ENCODE data around the gene ADRA2A. TPM values are rescaled to one million over a fixed set of nuclear protein-coding genes. Genes with fewer than 3 reads are reported as not detected.

Gene ADRA2A
- total RNA-seq, 1 donor from 2014 or later = 4.3 TPM

- DNase-seq = no peak
These were observed 6.6 kb downstream of the ADRA2A start for GRCh38 chr10:111083222-111084095.

GRCh38 chr10:111084366-111085255, 7.8 kb downstream of the ADRA2A start:
- no peak for DNase-seq

GRCh38 chr10:111085690-111086353, 9.0 kb downstream of the ADRA2A start:
- no peak for DNase-seq

GRCh38 chr10:111086574-111086973, 9.7 kb downstream of the ADRA2A start:
- no peak for DNase-seq

GRCh38 chr10:111087331-111087756, 10.5 kb downstream of the ADRA2A start:
- DNase-seq = no peak

GRCh38 chr10:111087968-111088505, 11.2 kb downstream of the ADRA2A start:
- DNase-seq = no peak

- DNase-seq = no peak
These were observed 12.5 kb downstream of the ADRA2A start for GRCh38 chr10:111089293-111089692.

- no peak for DNase-seq
These were observed 15.0 kb downstream of the ADRA2A start for GRCh38 chr10:111091833-111092232.

GRCh38 chr10:111093741-111094380, 17.0 kb downstream of the ADRA2A start:
- DNase-seq = no peak

- DNase-seq = no peak
These were observed 22.0 kb downstream of the ADRA2A start for GRCh38 chr10:111098679-111099437.

- no peak for DNase-seq
These were observed 23.4 kb downstream of the ADRA2A start for GRCh38 chr10:111100198-111100597.

- DNase-seq = peak; percentile 85
These were observed 25.0 kb downstream of the ADRA2A start for GRCh38 chr10:111101796-111102195.

GRCh38 chr10:111102359-111102837, 25.6 kb downstream of the ADRA2A start:
- DNase-seq = peak; percentile 81

GRCh38 chr10:111103196-111103840, 26.5 kb downstream of the ADRA2A start:
- DNase-seq = no peak

- no peak for DNase-seq
These were observed 28.0 kb downstream of the ADRA2A start for GRCh38 chr10:111104811-111105210.

GRCh38 chr10:111106081-111106480, 29.3 kb downstream of the ADRA2A start:
- no peak for DNase-seq

- DNase-seq = no peak
These were observed 30.2 kb downstream of the ADRA2A start for GRCh38 chr10:111107023-111107422.

GRCh38 chr10:111107846-111108245, 31.0 kb downstream of the ADRA2A start:
- DNase-seq = no peak

GRCh38 chr10:111108441-111108840, 31.6 kb downstream of the ADRA2A start:
- no peak for DNase-seq

Data from tongue (tissue), 2 donors.